HCT116 (cell line): ENCODE results near the gene IL10RB. TPM values are rescaled to one million over a fixed set of nuclear protein-coding genes. Genes with fewer than 3 reads are reported as not detected.

Source experiments
- ATAC-seq: fragments of 200-7000 bp; cut with Tn5 transposase; 2 replicates; pipeline ENCODE4 v1.9.1; 2020; ENCODE audit warnings: mild to moderate bottlenecking, moderate library complexity
- BruUV-seq: library from RNA; stranded (reverse); fragments of 400-500 nt; replicated peaks from 2 replicates; lab custom pipeline; 2021; lab: Mats Ljungman, UMichigan
- CTCF ChIA-PET: fragments of 300-600 bp; sonication (Branson Sonifier 250); formaldehyde crosslinking; loops from one replicate; lab custom pipeline; 2021; ENCODE audit warnings: antibody characterized with exemption; lab: Charles Lee
- POLR2A ChIA-PET: fragments of 300-600, 350-600 bp; sonication (Branson Sonifier 250); formaldehyde crosslinking; loops from one replicate; lab custom pipeline; 2021; ENCODE audit warnings: antibody characterized with exemption; lab: Charles Lee
- RAD21 ChIA-PET, 2 experiments: fragments of 300-600 bp; sonication (Branson Sonifier 250); formaldehyde crosslinking; loops; one replicate each; lab custom pipeline; 2023; ENCODE audit warnings: low total read pairs in 2 of 2; ENCODE audit not compliant: uncharacterized antibody in 2 of 2, unreplicated experiment in 2 of 2, low non-redundant PET in 1 of 2; lab: Charles Lee
- DNase-seq: peaks from one replicate; pipeline ENCODE4 v3.0.0-alpha.2; 2010; ENCODE audit warnings: low read depth, low spot score
- H2AFZ ChIP-seq: fragments of 200-600 bp; shearing (Covaris generic), sonication (generic); 2 replicates; pipeline ENCODE4 v1.6.1; 2017; ENCODE audit warnings: low read depth, mixed run types, mixed read lengths, antibody characterized with exemption, low read length; ENCODE audit not compliant: poor library complexity, severe bottlenecking
- H3K27ac ChIP-seq: 2 replicates; pipeline ENCODE4 v1.5.1; 2012; ENCODE audit warnings: low read depth, low read length
- H3K27me3 ChIP-seq: fragments of 200-600 bp; sonication (generic); 2 replicates; pipeline ENCODE4 v1.6.1; 2016; ENCODE audit warnings: mixed run types, low read length, mixed read lengths; ENCODE audit not compliant: insufficient read depth
- H3K36me3 ChIP-seq, 2 experiments: fragments of 200-500 bp in 1 of 2; fragments of 200-600 bp in 1 of 2; sonication (Bioruptor generic) in 1 of 2; sonication (generic) in 1 of 2; 2 replicates each; pipeline versions ENCODE4 v1.5.1 to v1.6.1; 2014 to 2016; ENCODE audit warnings: low read length in 2 of 2, inconsistent platforms in 1 of 2, mixed read lengths in 1 of 2, mixed run types in 1 of 2; ENCODE audit not compliant: insufficient read depth in 2 of 2, control insufficient read depth in 1 of 2
- H3K4me1 ChIP-seq, 2 experiments: fragments of 200-600 bp in 1 of 2; sonication (generic) in 1 of 2; 2 replicates each; pipeline versions ENCODE4 v1.5.1 to v1.6.1; 2012 to 2017; ENCODE audit warnings: low read length in 2 of 2, inconsistent platforms in 1 of 2, mild to moderate bottlenecking in 1 of 2, mixed read lengths in 1 of 2, mixed run types in 1 of 2, moderate library complexity in 1 of 2; ENCODE audit not compliant: insufficient read depth in 2 of 2, control insufficient read depth in 1 of 2
- H3K4me2 ChIP-seq: fragments of 200-600 bp; sonication (generic); 2 replicates; pipeline ENCODE4 v1.6.1; 2017; ENCODE audit warnings: mixed run types, low read length, mixed read lengths
- H3K4me3 ChIP-seq, 2 experiments: fragments of 200-600 bp in 1 of 2; sonication (generic) in 1 of 2; replicated peaks in 1 of 2; 2 replicates each; pipeline ENCODE4 v1.5.1; 2011 to 2016; ENCODE audit warnings: low read length in 2 of 2, control low read depth in 1 of 2, low read depth in 1 of 2, mild to moderate bottlenecking in 1 of 2, mixed read lengths in 1 of 2, mixed run types in 1 of 2
- H3K79me2 ChIP-seq: fragments of 200-600 bp; sonication (generic); 2 replicates; pipeline ENCODE4 v1.6.1; 2017; ENCODE audit warnings: mild to moderate bottlenecking, mixed run types, low read length, moderate library complexity, mixed read lengths; ENCODE audit not compliant: insufficient read depth
- H3K9ac ChIP-seq: fragments of 200-600 bp; sonication (generic); 2 replicates; pipeline ENCODE4 v1.6.1; 2016; ENCODE audit warnings: low read length, mixed read lengths
- H3K9me2 ChIP-seq: fragments of 200-600 bp; sonication (generic), shearing (Covaris generic); 2 replicates; pipeline ENCODE4 v1.6.1; 2017; ENCODE audit warnings: mixed run types, mild to moderate bottlenecking, moderate library complexity; ENCODE audit not compliant: insufficient read depth
- H3K9me3 ChIP-seq, 2 experiments: fragments of 200-500 bp in 1 of 2; fragments of 200-600 bp in 1 of 2; sonication (Bioruptor generic) in 1 of 2; sonication (generic) in 1 of 2; 2 replicates each; pipeline ENCODE4 v1.6.1; 2014 to 2017; ENCODE audit warnings: low read length in 2 of 2, mixed read lengths in 2 of 2, inconsistent platforms in 1 of 2, low read depth in 1 of 2, mild to moderate bottlenecking in 1 of 2, mixed run types in 1 of 2, moderate library complexity in 1 of 2; ENCODE audit not compliant: control insufficient read depth in 1 of 2, insufficient read depth in 1 of 2
- H4K20me1 ChIP-seq: fragments of 200-600 bp; sonication (generic), shearing (Covaris generic); 2 replicates; pipeline ENCODE4 v1.6.1; 2017; ENCODE audit warnings: mixed run types, mild to moderate bottlenecking, moderate library complexity; ENCODE audit not compliant: insufficient read depth
- CBX3 ChIP-seq: IDR thresholded peaks from 2 replicates; pipeline ENCODE4 v1.6.1; 2012; ENCODE audit warnings: low read depth
- EZH2 ChIP-seq: fragments of 200-600 bp; sonication (generic); IDR thresholded peaks from 2 replicates; pipeline ENCODE4 v1.6.1; 2017; ENCODE audit warnings: antibody characterized with exemption, mixed run types
- EZH2phosphoT487 ChIP-seq: fragments of 200-600 bp; IDR thresholded peaks from 2 replicates; pipeline ENCODE4 v1.6.1; 2018; ENCODE audit warnings: antibody characterized with exemption, borderline replicate concordance
- FOSL1 ChIP-seq: IDR thresholded peaks from 2 replicates; pipeline ENCODE4 v1.6.1; 2012; ENCODE audit warnings: low read depth
- JUND ChIP-seq: IDR thresholded peaks from 2 replicates; pipeline ENCODE4 v1.6.1; 2012
- POLR2A ChIP-seq: IDR thresholded peaks from 2 replicates; pipeline ENCODE4 v1.7.0; 2011; ENCODE audit warnings: borderline replicate concordance; ENCODE audit not compliant: insufficient read depth, insufficient read length; ENCODE audit errors: extremely low read depth
- POLR2AphosphoS5 ChIP-seq: IDR thresholded peaks from 2 replicates; pipeline ENCODE4 v1.6.1; 2011; ENCODE audit warnings: mild to moderate bottlenecking, low read depth, low read length, moderate library complexity
- RAD21 ChIP-seq: IDR thresholded peaks from 2 replicates; pipeline ENCODE4 v1.6.1; 2012; ENCODE audit warnings: low read depth, mild to moderate bottlenecking
- REST ChIP-seq: IDR thresholded peaks from 2 replicates; pipeline ENCODE4 v1.6.1; 2012; ENCODE audit warnings: low read depth
- SIN3A ChIP-seq: IDR thresholded peaks from 2 replicates; pipeline ENCODE4 v1.6.1; 2012; ENCODE audit warnings: low read depth
- SP1 ChIP-seq: IDR thresholded peaks from 2 replicates; pipeline ENCODE4 v1.6.1; 2012; ENCODE audit warnings: low read depth
- SRF ChIP-seq: IDR thresholded peaks from 2 replicates; pipeline ENCODE4 v1.6.1; 2012; ENCODE audit warnings: low read depth
- ZNF274 ChIP-seq: fragments of 200-500 bp; sonication (Bioruptor generic); IDR thresholded peaks from 2 replicates; pipeline ENCODE4 v1.6.1; 2014; ENCODE audit warnings: mild to moderate bottlenecking, low read depth, low read length, inconsistent platforms
- intact Hi-C: fragments of 100-400 bp; cut with micrococcal nuclease; formaldehyde crosslinking; loops from 2 replicates; pipeline ENCODE4 v1.10.0; 2022
- total RNA-seq: library from RNA; stranded (reverse); gene quantifications from one replicate; pipeline ENCODE4 v1.2.1, GENCODE V29; 2021; ENCODE audit not compliant: unreplicated experiment
- TF ChIP-seq, protein P1 (sequence below): IDR thresholded peaks from 2 replicates; pipeline ENCODE4 v1.6.1; 2011; ENCODE audit warnings: mild to moderate bottlenecking, low read length, moderate library complexity; ENCODE audit not compliant: insufficient replicate concordance; ENCODE audit errors: extremely low read depth
- TF ChIP-seq, protein P2 (sequence below): IDR thresholded peaks from 2 replicates; pipeline ENCODE4 v1.6.1; 2012

Gene IL10RB
- total RNA-seq, 1 experiment from 2014 or later, result 13.7 TPM

GRCh38 chr21:33247599-33247998 is 18.6 kb upstream of the IL10RB start:
- H3K9ac ChIP-seq, result no peak overlapping the region
- H3K27ac ChIP-seq, result no peak overlapping the region
- H4K20me1 ChIP-seq, result no peaks in the 10 kb centered on the region
- no peaks in the 10 kb centered on the region for H3K4me1 ChIP-seq
- H3K9me2 ChIP-seq, result no peaks in the 10 kb centered on the region
- H2AFZ ChIP-seq, result no peak overlapping the region
- ChIA-PET CTCF (no interaction called here), RAD21 (no interaction called here), POLR2A (no interaction called here)
- no peaks in the 10 kb centered on the region for H3K79me2 ChIP-seq
- intact Hi-C loops, result no loop called here
- no TSS peak for BruUV-seq
- no peak for DNase-seq
- no peaks in the 10 kb centered on the region for H3K27me3 ChIP-seq
- no peak overlapping the region for H3K4me2 ChIP-seq
- TF ChIP-seq RAD21 (no peak), POLR2AphosphoS5 (no peak), CBX3 (no peak), JUND (no peak), SRF (no peak), FOSL1 (no peak), SIN3A (no peak), SP1 (no peak), POLR2A (no peak), EZH2 (no peak), EZH2phosphoT487 (no peak), ZNF274 (no peak), REST (no peak)
- TF ChIP-seq, protein P1, sequence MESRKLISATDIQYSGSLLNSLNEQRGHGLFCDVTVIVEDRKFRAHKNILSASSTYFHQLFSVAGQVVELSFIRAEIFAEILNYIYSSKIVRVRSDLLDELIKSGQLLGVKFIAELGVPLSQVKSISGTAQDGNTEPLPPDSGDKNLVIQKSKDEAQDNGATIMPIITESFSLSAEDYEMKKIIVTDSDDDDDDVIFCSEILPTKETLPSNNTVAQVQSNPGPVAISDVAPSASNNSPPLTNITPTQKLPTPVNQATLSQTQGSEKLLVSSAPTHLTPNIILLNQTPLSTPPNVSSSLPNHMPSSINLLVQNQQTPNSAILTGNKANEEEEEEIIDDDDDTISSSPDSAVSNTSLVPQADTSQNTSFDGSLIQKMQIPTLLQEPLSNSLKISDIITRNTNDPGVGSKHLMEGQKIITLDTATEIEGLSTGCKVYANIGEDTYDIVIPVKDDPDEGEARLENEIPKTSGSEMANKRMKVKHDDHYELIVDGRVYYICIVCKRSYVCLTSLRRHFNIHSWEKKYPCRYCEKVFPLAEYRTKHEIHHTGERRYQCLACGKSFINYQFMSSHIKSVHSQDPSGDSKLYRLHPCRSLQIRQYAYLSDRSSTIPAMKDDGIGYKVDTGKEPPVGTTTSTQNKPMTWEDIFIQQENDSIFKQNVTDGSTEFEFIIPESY, result no peak
- TF ChIP-seq, protein P2, sequence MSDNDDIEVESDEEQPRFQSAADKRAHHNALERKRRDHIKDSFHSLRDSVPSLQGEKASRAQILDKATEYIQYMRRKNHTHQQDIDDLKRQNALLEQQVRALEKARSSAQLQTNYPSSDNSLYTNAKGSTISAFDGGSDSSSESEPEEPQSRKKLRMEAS, result no peak
- TF ChIP-seq, all 23 proteins: peak for 0
- peaks cover 20 to 35% of the 10 kb centered on the region in 2 experiments; a peak in 3 of 4 replicates for H3K36me3 ChIP-seq
- no peak for ATAC-seq
- no peak overlapping the region for H3K4me3 ChIP-seq
- H3K9me3 ChIP-seq, result no peaks in the 10 kb centered on the region
